ENCODE data around the gene NRXN3.

The NRXN3 gene

DNA sequence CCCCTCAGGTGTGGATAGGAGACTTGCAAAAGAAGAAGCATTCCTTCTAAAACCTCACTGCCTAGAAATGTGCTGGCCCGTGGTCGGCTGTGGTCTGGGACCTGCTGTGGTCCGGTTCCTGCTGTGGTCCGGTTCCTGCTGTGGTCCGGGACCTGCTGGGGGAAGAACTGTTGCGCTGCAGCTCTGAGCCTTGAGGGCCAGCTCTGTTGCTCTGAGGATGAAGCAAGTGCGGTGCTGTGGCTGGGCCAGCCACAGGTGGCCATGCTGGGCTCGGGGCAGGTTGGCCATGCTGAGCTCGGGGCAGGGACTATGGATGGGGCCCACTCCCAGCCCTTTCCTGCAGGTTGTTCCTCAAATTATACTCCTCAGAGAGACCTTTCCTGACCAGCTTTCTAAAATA, 5.2 kb downstream of the NRXN3 start:
- no peak for DNase-seq

- DNase-seq = no peak
Observed at GRCh38 chr14:78178071-78178470, 7.9 kb downstream of the NRXN3 start.

GRCh38 chr14:78178971-78179370, 8.8 kb downstream of the NRXN3 start:
- no peak for DNase-seq

- DNase-seq = no peak
Observed at GRCh38 chr14:78181270-78181669, 11.1 kb downstream of the NRXN3 start.

GRCh38 chr14:78182722-78183121, 12.5 kb downstream of the NRXN3 start:
- no peak for DNase-seq

DNA sequence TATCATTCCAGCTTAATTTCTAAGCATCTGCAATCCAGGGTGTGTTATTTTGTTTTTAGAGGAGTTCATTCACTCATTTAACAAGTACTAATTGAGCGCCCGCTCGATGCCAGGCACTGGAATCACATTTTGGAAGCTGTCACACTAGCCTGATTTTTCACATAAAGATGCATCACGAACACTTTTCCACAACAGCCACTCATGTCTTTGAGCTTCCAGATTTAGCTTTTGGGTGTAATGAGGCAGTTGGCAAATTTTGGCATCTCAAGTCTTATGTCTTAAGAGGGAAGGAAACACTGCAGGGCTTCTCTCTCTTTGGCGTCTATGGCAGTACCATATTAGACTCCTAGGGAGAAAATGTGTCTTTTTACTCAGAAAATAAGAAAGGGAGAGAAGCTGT, 14.0 kb downstream of the NRXN3 start:
- no peak for DNase-seq

GRCh38 chr14:78186277-78186676, 16.1 kb downstream of the NRXN3 start:
- DNase-seq = no peak

DNA sequence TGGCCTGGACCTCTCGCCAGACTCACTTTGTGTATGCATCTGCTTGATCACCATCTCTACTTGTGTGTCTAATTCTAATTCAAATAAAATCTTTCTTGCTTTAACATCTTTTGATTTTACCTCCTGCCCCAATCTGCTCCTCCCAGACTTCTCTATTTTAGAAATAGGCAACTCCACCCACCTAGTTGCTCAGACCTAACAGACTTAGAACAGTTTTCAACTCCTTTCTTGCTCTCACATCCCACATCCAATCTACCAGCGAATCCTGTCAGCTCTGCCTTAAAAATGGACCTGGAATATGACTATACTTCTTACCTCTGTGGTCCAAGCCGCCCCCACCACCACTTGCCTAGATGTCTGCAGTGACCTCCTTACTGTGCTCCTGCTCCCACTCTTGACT, 18.7 kb downstream of the NRXN3 start:
- no peak for DNase-seq

DNA sequence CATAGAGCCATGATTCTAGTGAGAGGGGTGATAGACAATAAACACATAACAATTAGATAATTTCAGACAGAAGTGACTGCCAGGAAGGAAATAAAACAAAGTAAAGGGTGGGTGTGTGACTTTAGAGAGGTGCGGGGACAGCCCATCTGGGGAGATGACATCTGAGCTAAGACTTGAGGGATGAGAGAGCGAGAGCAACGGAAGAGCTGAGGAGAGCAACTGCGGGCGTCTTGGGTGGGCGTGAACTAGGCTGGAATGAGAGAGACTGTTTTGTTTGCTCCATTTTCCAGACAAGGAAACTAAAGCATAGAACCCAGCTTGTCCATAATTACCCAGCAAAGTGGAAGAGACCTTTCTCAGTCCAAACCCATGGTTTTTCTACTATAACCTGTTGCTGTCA, 25.3 kb downstream of the NRXN3 start:
- no peak for DNase-seq

DNA sequence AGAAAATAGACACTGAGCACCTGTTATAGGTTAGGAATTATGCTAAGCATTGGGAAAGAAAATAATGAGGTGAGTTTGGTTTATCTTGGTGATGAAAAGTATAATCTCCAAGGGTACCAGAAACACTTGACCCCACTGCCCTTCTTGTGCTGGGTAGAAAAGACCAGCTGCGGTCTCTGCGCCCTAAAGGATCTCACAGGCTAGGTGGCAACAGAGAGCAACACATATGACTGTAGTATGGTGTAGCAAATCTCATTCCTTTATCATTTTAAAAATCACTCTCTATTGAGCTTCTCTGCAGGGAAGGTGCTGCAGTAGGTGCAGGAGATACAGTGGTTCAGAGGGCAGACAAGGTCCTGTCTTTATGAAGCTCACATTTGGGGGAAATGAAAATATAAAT, 26.1 kb downstream of the NRXN3 start:
- no peak for DNase-seq

- no peak for DNase-seq
Observed at GRCh38 chr14:78197051-78197450, 26.9 kb downstream of the NRXN3 start.

GRCh38 chr14:78202163-78202562, 32.0 kb downstream of the NRXN3 start:
- DNase-seq = no peak

GRCh38 chr14:78202976-78203375, 32.8 kb downstream of the NRXN3 start:
- DNase-seq = no peak

- no peak for DNase-seq
Observed at GRCh38 chr14:78207414-78207813, 37.2 kb downstream of the NRXN3 start.

DNA sequence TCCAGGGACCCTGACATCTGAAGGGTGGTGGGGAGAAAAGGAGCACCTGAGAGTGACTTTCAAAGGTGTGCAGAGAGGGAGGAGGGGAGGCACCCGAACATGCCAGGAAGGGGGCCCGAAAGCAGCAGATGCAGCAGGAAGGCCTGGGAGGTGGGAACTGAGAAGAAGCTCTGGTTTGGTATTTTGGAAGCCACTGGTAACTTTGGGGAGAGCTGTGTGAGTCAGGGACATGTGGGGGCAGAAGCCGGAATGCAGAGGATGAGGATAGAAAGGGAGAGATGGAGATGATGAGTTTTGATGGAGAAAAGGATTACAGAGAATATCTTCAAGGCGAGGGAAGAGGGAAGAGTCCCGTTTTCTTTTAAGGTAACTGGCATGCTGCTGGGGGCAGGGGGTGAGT, 50.1 kb downstream of the NRXN3 start:
- no peak for DNase-seq

GRCh38 chr14:78222746-78223145, 52.6 kb downstream of the NRXN3 start:
- no peak for DNase-seq

GRCh38 chr14:78227248-78228077, 57.3 kb downstream of the NRXN3 start:
- DNase-seq = no peak

- DNase-seq = no peak
Observed at GRCh38 chr14:78228702-78229327, 58.6 kb downstream of the NRXN3 start.

GRCh38 chr14:78232231-78233000, 62.2 kb downstream of the NRXN3 start:
- no peak for DNase-seq

DNA sequence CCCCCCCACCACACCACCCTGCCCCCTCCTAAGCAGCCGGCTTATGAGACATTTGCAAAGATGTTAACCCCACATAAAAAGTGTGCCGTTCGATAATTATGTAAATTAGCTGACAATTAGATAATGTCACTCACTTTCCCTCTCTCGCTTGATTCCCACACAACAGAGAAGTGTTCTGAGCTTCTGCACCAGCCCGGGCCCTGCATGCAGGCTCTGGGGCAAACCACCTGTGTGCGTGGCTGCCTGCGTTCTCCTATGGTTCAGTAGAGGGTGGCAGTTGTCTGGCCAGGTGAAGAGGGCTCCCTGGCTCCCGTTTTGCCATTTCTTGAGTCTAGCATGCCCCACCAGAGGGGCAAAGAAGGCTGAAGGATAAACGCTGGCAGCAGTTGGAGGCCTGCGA, 68.0 kb downstream of the NRXN3 start:
- no peak for DNase-seq

- no peak for DNase-seq
Observed at GRCh38 chr14:78240567-78240966, 70.4 kb downstream of the NRXN3 start.

DNA sequence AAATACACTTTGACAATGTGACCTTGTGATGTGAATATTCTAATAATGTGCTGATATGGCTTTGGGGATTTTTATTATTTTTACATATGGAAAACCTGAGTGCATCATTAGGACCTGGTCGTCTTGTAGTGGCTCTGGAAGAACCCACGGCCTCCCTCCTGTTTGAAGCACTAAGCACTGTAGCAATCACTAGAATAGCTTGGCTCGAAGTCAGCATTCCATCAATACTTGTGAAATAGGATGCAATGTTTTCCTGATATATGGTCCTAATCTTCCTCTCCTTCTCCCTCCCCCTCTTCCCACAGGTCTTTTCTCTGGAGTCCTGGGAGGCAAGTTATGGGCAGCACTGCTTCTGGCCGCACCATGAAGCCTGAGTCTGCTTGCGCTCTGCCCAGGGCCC, 71.9 kb downstream of the NRXN3 start:
- DNase-seq = no peak

GRCh38 chr14:78243187-78243586, 73.0 kb downstream of the NRXN3 start:
- no peak for DNase-seq

- DNase-seq = no peak
Observed at GRCh38 chr14:78245238-78245637, 75.1 kb downstream of the NRXN3 start.
